HG03175 (cell line): ENCODE results near the gene SPOUT1.

Experiments
- ATAC-seq: cut with Tn5 transposase; IDR thresholded peaks from one replicate; pipeline ENCODE4 v1.9.1; 2021; ENCODE audit warnings: mild to moderate bottlenecking, moderate library complexity; ENCODE audit not compliant: unreplicated experiment

SPOUT1 gene

GRCh38 chr9:128838338-128838737 is 8.7 kb upstream of the SPOUT1 start:
- ATAC-seq: no peak

GRCh38 chr9:128836509-128837145 is 7.0 kb upstream of the SPOUT1 start:
- ATAC-seq: no peak

GRCh38 chr9:128835246-128836210 is 5.9 kb upstream of the SPOUT1 start:
- ATAC-seq: no peak

- ATAC-seq: no peak
Measured at GRCh38 chr9:128833696-128834095, 4.1 kb upstream of the SPOUT1 start.

GRCh38 chr9:128828719-128829452 is 708 bp downstream of the SPOUT1 start:
- peak; percentile 11 for ATAC-seq

- ATAC-seq: no peak
Measured at GRCh38 chr9:128828267-128828666, 1.3 kb downstream of the SPOUT1 start.

- no peak for ATAC-seq
Measured at GRCh38 chr9:128825923-128826700, 3.5 kb downstream of the SPOUT1 start.

- ATAC-seq: no peak
Measured at GRCh38 chr9:128824911-128825310, 4.7 kb downstream of the SPOUT1 start.

GRCh38 chr9:128823903-128824406 is 5.6 kb downstream of the SPOUT1 start:
- ATAC-seq: no peak

GRCh38 chr9:128823362-128823902 is 6.2 kb downstream of the SPOUT1 start:
- no peak for ATAC-seq

- ATAC-seq: no peak
Measured at GRCh38 chr9:128822407-128823042, 7.1 kb downstream of the SPOUT1 start.

- no peak for ATAC-seq
Measured at GRCh38 chr9:128821584-128822406, 7.8 kb downstream of the SPOUT1 start.

- no peak for ATAC-seq
Measured at GRCh38 chr9:128820665-128821583, 8.7 kb downstream of the SPOUT1 start.

- ATAC-seq: no peak
Measured at GRCh38 chr9:128819716-128820664, 9.6 kb downstream of the SPOUT1 start.

- ATAC-seq: peak; percentile 30
Measured at GRCh38 chr9:128818839-128819715, 10.5 kb downstream of the SPOUT1 start.
